B cell (primary cell): ENCODE results near the gene SLC6A16. TPM values are rescaled to one million over a fixed set of nuclear protein-coding genes. Genes with fewer than 3 reads are reported as not detected.

Experiments
- ATAC-seq: fragments of 200-7000 bp; cut with Tn5 transposase; one replicate; pipeline ENCODE4 v1.10.0; 2021; ENCODE audit warnings: low read depth, mild to moderate bottlenecking, moderate number of reproducible peaks, moderate library complexity
- CTCF ChIA-PET: fragments of 350-600 bp; sonication (Branson Sonifier 250); formaldehyde crosslinking; loops from one replicate; lab custom pipeline; 2021; ENCODE audit warnings: antibody characterized with exemption, inconsistent platforms; lab: Charles Lee
- POLR2A ChIA-PET: fragments of 350-600 bp; sonication (Branson Sonifier 250); formaldehyde crosslinking; loops from one replicate; lab custom pipeline; 2021; ENCODE audit warnings: antibody characterized with exemption; lab: Charles Lee
- DNase-seq: peaks from one replicate; pipeline ENCODE4 v3.0.0; 2013
- H2AFZ ChIP-seq: 2 replicates; pipeline ENCODE4 v1.6.1; 2012; ENCODE audit warnings: mild to moderate bottlenecking, low read depth, low read length; ENCODE audit not compliant: insufficient read depth, poor library complexity, severe bottlenecking
- H3K27ac ChIP-seq, 2 donors: 1 replicate in 1 of 2; 2 replicates in 1 of 2; pipeline ENCODE4 v1.5.1; 2012 to 2013; ENCODE audit warnings: low read length in 2 of 2, mild to moderate bottlenecking in 2 of 2, moderate library complexity in 1 of 2
- H3K27me3 ChIP-seq, 4 experiments: fragments of 200-600 bp in 1 of 4; sonication (generic) in 1 of 4; replicated peaks in 1 of 4; 1 replicate in 2 of 4; 2 replicates in 2 of 4; pipeline versions ENCODE4 v1.6.1 to v1.7.0; 2013 to 2016; ENCODE audit warnings: low read length in 3 of 4, mild to moderate bottlenecking in 2 of 4, mixed read lengths in 1 of 4, moderate library complexity in 1 of 4; ENCODE audit not compliant: insufficient read depth in 4 of 4, control insufficient read depth in 3 of 4; ENCODE audit errors: control extremely low read depth in 1 of 4
- H3K36me3 ChIP-seq, 2 experiments: replicated peaks in 1 of 2; 1 replicate in 1 of 2; 2 replicates in 1 of 2; pipeline versions ENCODE4 v1.6.1 to v1.7.1; 2013; ENCODE audit warnings: low read length in 1 of 2; ENCODE audit not compliant: insufficient read depth in 2 of 2, control insufficient read depth in 1 of 2; ENCODE audit errors: control extremely low read depth in 1 of 2, extremely low read depth in 1 of 2
- H3K4me1 ChIP-seq, 2 donors: fragments of 200-600 bp in 1 of 2; sonication (generic) in 1 of 2; 1 replicate in 1 of 2; 2 replicates in 1 of 2; pipeline versions ENCODE4 v1.5.1 to v1.6.1; 2013 to 2017; ENCODE audit warnings: low read length in 2 of 2; ENCODE audit not compliant: control insufficient read depth in 2 of 2, insufficient read depth in 2 of 2
- H3K4me2 ChIP-seq: replicated peaks from 2 replicates; pipeline ENCODE3; 2012; ENCODE audit warnings: mild to moderate bottlenecking, low read depth, low read length; ENCODE audit not compliant: poor library complexity, severe bottlenecking
- H3K4me3 ChIP-seq, 5 experiments: fragments of 200-600 bp in 1 of 5; sonication (generic) in 1 of 5; 1 replicate in 3 of 5; 2 replicates in 2 of 5; pipeline versions ENCODE4 v1.5.1 to v1.7.0; 2011 to 2016; ENCODE audit warnings: low read length in 4 of 5, mild to moderate bottlenecking in 4 of 5, low read depth in 2 of 5, control low read depth in 1 of 5, moderate library complexity in 1 of 5; ENCODE audit not compliant: insufficient read depth in 1 of 5; ENCODE audit errors: control extremely low read depth in 1 of 5, extremely low read depth in 1 of 5
- H3K79me2 ChIP-seq: fragments of 200-600 bp; sonication (generic); one replicate; pipeline ENCODE4 v1.6.0; 2016; ENCODE audit warnings: low read length; ENCODE audit not compliant: control insufficient read depth, insufficient read depth
- H3K9ac ChIP-seq: fragments of 200-600 bp; sonication (generic); 2 replicates; pipeline ENCODE4 v1.6.1; 2017; ENCODE audit warnings: mild to moderate bottlenecking, low read length, moderate library complexity
- H3K9me3 ChIP-seq, 3 donors: one replicate each; pipeline versions ENCODE4 v1.6.1 to v1.7.1; 2013; ENCODE audit warnings: low read length in 2 of 3; ENCODE audit not compliant: control insufficient read depth in 2 of 3, insufficient read depth in 1 of 3; ENCODE audit errors: control extremely low read depth in 1 of 3
- H4K20me1 ChIP-seq: 2 replicates; pipeline ENCODE4 v1.6.0; 2012; ENCODE audit warnings: mild to moderate bottlenecking, low read length; ENCODE audit not compliant: insufficient read depth, control insufficient read depth, poor library complexity, severe bottlenecking
- H3K27ac Mint-ChIP-seq: one replicate; pipeline ENCODE4 v1.8.0; 2021; ENCODE audit warnings: mixed read lengths
- H3K27me3 Mint-ChIP-seq: one replicate; pipeline ENCODE4 v1.8.0; 2021; ENCODE audit warnings: mixed read lengths
- H3K4me1 Mint-ChIP-seq: one replicate; pipeline ENCODE4 v1.8.0; 2021; ENCODE audit warnings: mixed read lengths
- H3K4me3 Mint-ChIP-seq: one replicate; pipeline ENCODE4 v1.8.0; 2021; ENCODE audit warnings: mixed read lengths
- H3K9me3 Mint-ChIP-seq: one replicate; pipeline ENCODE4 v1.8.0; 2022; ENCODE audit warnings: mixed read lengths; ENCODE audit not compliant: insufficient read depth
- CTCF ChIP-seq: fragments of 200-600 bp; IDR thresholded peaks from one replicate; pipeline ENCODE4 v1.8.0; 2022; ENCODE audit warnings: antibody characterized with exemption, mild to moderate bottlenecking
- EZH2 ChIP-seq: IDR thresholded peaks from 2 replicates; pipeline ENCODE4 v1.6.1; 2012; ENCODE audit warnings: borderline replicate concordance, low read depth, mild to moderate bottlenecking, moderate library complexity, low read length; ENCODE audit not compliant: insufficient read depth, poor library complexity, severe bottlenecking
- WGBS: methylation state at CpG from one replicate; pipeline ENCODE4 v1.1.5; 2013; ENCODE audit warnings: missing lambda C conversion rate; ENCODE audit not compliant: insufficient coverage; 5-methylcytosine and 5-hydroxymethylcytosine counted together
- intact Hi-C: fragments of 100-400 bp; cut with micrococcal nuclease; formaldehyde crosslinking; loops from one replicate; pipeline ENCODE4 v1.10.0; 2022
- polyA plus RNA-seq: library from polyadenylated mRNA; depleted of rRNA; stranded (reverse); fragments of >200 nt; gene quantifications from 2 replicates; pipeline ENCODE4 v1.2.3, GENCODE V29; 2012
- total RNA-seq, 2 donors: library from RNA; stranded (reverse); fragments of 120-200 nt in 1 of 2; gene quantifications; 1 replicate in 1 of 2; 2 replicates in 1 of 2; pipeline versions ENCODE4 v1.2.3 to v1.2.4, GENCODE V29; 2013 to 2022

SLC6A16 gene
- total and polyA plus RNA-seq, 2 donors (not counting 1 experiment from before 2014, with no cell fraction given): 22.3 to 68.4 TPM

GRCh38 chr19:49366110-49366509 lies 41.1 kb upstream of the SLC6A16 start:
- Histone ChIP-seq H3K4me2 (no peak overlapping the region), H3K9ac (no peak overlapping the region), H3K27me3 (peaks cover 0 to 10% (median 3%) of the 10 kb centered on the region in 4 experiments), H3K4me3 (no peak overlapping the region), H2AFZ (no peak overlapping the region), H3K79me2 (no peaks in the 10 kb centered on the region), H3K9me3 (peaks cover 0 to 29% (median 17%) of the 10 kb centered on the region in 3 donors), H4K20me1 (no peaks in the 10 kb centered on the region), H3K4me1 (peaks cover 31 to 38% of the 10 kb centered on the region in 2 donors), H3K27ac (no peak overlapping the region), H3K36me3 (no peaks in the 10 kb centered on the region)
- peak overlapping the region; percentile 10 for H3K4me3 Mint-ChIP-seq
- H3K9me3 Mint-ChIP-seq: peaks cover 4% of the 10 kb centered on the region
- CTCF ChIA-PET: interaction anchor here (0.6 to 1.8 kb wide), 6 partner anchors 8 to 219 kb away, joined by 3 to 8 read pairs (median 4); no protein-coding TSS in a partner anchor
- DNase-seq: no peak
- peaks cover 16% of the 10 kb centered on the region for H3K4me1 Mint-ChIP-seq
- no peak for ATAC-seq
- no peaks in the 10 kb centered on the region for H3K27me3 Mint-ChIP-seq
- TF ChIP-seq CTCF (no peak), EZH2 (no peak)
- POLR2A ChIA-PET: interaction anchor here (0.6 kb wide), 1 partner anchor 11 kb away, joined by 7 read pairs; no protein-coding TSS in a partner anchor
- peak overlapping the region; percentile 37 for H3K27ac Mint-ChIP-seq
- intact Hi-C loops: no loop called here

DNA sequence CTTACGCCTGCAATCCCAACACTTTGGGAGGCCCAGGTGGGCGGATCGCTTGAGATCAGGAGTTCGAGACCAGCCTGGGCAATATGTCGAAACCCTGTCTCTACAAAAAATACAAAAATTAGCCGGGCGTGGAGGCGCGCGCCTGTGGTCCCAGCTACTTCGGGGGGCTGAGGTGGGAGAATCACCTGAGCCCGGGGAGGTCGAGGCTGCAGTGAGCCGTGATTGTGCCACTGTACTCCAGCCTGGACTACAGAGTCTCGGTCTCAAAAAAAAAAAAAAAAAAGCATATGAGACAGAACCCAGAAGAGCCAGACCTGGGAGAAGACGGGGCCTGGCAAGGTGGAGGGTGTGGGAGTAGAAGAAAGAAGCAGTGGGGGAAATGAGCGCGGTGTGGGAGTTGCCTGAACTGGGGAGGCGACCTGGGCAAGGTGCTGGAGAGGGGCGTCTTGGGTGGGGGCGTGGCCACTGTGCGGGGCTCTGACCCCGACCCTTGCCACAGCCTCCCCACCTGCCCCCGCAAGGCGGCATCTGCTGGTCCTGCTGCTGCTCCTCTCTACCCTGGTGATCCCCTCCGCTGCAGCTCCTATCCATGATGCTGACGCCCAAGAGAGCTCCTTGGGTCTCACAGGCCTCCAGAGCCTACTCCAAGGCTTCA lies 39.2 kb upstream of the SLC6A16 start:
- Histone ChIP-seq H3K27me3 (peaks cover 0 to 10% (median 3%) of the 10 kb centered on the region in 4 experiments), H3K9me3 (peaks cover 0 to 20% (median 11%) of the 10 kb centered on the region in 3 donors), H3K27ac (no peak overlapping the region), H3K4me2 (peak overlapping the region; percentile 98), H3K4me1 (peaks cover 46 to 55% of the 10 kb centered on the region in 2 donors), H3K9ac (peak overlapping the region; percentile 65), H3K79me2 (no peaks in the 10 kb centered on the region), H4K20me1 (no peaks in the 10 kb centered on the region), H3K36me3 (no peaks in the 10 kb centered on the region), H2AFZ (peak overlapping the region; percentile 24), H3K4me3 (peak overlapping the region in 4 of 5 experiments; percentile 45 to 83 (median 58))
- peaks cover 4% of the 10 kb centered on the region for H3K9me3 Mint-ChIP-seq
- ChIA-PET CTCF (interaction anchor here (1.7 kb wide), 1 partner anchor 63 kb away, joined by 6 read pairs; no protein-coding TSS in a partner anchor), POLR2A (no interaction called here)
- ATAC-seq (no peak), DNase-seq (no peak)
- TF ChIP-seq CTCF (no peak), EZH2 (no peak)
- H3K4me3 Mint-ChIP-seq: peak overlapping the region; percentile 35
- H3K27me3 Mint-ChIP-seq: no peaks in the 10 kb centered on the region
- H3K27ac Mint-ChIP-seq: no peak overlapping the region
- peaks cover 35% of the 10 kb centered on the region for H3K4me1 Mint-ChIP-seq
- intact Hi-C loops: loop anchor here (5.0 kb wide), 1 partner anchor 37 kb away; the partner anchor contains the start of gene SLC6A16
- WGBS: 66% methylated on average over 22 of the region's 27 CpGs
